Right renal cortex interstitium (tissue), 3 donors: ENCODE data around the gene CDH13. TPM values are rescaled to one million over a fixed set of nuclear protein-coding genes. Genes with fewer than 3 reads are reported as not detected.

Experiments
- DNase-seq, 3 donors: peaks; one replicate each; pipeline ENCODE4 v3.0.0-alpha.2; 2013; ENCODE audit warnings: low read depth in 3 of 3, low spot score in 2 of 3
- polyA plus RNA-seq, 3 donors: library from polyadenylated mRNA; unstranded; fragments of 120-200 nt; gene quantifications; one replicate each; pipeline ENCODE4 v1.2.1, GENCODE V29; 2013; ENCODE audit not compliant: insufficient read length in 3 of 3

The CDH13 gene
- polyA plus RNA-seq, 3 donors, result 9.4 to 16.2 (median 14.7) TPM

DNA sequence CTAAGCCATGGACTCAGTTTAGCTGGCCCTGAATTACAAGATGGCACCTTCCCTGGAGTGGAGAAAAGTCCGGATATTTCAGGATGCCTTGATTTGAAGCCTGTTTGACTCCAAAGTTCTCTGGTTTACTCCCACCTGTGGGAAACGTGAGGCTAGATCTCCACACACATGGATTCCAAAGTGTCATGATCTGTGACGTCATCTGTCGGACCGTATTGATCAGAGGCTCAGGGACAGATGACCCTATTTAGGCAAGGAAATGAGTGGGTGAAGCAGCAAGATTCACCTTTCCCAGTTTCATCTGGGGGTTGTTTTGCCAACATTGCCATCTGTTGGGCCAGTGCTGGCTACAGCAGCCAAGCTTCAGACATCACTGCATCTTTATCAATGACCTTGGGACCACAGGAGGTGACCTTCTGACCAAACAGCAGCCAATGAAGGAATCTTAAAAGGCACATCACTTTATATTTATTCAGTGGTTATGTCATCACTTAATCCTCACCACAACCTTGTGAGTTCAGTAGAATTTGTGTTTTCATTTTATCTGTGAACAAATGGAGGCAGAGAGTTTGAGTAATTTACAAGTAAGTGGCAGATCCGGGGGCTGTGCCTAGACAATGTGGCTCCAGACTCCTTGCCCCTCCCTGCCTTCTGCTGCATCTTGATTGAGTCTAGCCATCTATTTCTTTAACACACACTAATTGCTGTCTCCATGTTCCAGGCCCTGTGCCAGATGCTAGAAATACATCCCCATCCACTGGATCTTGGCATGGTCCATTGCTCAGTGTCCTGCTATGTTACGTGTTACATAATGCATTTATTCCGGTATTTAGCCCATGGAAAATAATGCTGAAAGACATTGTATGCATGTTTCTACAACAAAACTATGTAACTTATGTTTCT, 1.5 kb upstream of the CDH13 start:
- no peak for DNase-seq

DNA sequence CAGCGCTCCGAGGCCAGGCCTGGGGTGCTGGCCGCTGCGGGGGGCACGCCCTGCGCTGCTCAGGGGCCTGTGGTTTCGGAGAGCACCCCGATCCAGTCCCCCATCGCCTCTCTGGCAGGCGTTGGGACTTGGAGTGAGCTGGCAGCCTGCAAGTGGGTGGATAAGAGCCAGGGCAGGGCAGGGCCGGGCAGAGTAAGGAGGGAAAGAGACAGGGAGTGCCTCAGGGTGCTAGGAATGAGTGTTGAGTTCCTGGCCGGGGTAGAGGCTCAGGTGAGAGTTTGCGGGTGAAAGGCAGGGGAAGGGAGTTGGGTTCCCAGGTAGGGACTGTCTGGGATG, 1.3 kb downstream of the CDH13 start:
- DNase-seq, result no peak

DNA sequence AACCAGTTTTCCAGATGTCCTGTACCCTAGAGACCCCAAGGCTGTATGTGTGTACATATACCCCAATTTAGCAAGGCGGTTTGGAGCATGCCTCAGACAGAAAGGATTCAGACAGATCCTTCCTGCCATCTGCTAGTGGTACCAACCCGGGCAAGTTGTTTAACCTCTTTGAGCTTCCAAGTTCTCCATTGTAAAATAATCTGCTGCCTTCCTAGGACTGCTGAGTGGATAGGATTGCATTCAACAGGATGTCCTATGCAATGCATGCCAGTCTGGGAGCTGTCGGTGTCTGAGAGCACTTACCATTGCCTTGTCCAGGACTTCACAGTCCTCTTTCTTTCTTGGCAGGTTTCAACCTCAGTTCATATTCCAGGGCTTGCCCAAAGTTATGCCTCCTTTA, 1.9 kb downstream of the CDH13 start:
- no peak for DNase-seq

DNA sequence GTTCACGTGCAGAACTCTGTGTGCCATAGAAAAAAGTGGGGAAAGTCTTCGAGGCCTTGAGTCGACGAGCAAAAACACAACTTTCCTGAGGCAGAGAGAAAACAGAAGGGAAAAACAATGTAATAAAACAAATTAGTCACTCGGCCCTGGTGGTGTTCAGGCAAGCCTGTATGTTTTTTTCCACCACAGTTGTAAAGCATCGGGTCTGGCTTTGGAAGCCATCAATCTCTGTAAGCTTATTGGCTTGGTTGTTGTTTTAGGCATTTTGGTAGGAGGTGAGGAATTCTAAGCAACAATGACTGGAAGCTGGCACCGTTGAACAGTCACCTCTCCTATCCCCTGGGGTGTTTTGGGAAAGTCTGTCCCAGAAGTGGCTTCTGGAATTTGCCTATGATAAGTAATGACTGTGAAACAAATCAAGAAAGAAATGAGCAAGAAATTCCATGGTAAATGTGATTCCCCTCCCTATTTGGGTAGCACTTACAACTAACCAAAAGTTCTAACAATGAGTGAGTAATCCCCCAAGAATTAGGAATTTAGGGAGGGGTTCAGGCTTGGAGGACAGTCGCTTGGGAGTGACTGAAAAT, 2.8 kb downstream of the CDH13 start:
- DNase-seq, result no peak

DNA sequence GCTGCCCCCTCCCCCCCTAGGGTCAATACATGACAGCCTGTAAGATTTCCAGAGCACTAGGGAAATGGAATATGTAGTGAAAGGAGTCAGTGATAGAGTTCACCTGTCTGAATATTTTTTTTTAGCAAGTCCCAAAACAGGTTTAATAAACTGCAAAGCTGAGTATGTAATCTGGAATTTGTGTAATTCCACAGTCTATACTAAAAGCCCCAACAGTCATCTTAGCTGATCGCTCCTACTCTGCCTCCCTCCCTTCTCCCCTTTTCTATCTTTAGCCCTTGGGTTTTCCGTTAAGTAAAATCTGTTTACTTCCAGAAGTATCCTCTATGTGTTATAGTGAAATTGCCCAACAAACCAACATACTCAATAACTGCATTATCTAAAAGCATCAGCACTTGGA, 3.5 kb downstream of the CDH13 start:
- DNase-seq, result no peak

DNA sequence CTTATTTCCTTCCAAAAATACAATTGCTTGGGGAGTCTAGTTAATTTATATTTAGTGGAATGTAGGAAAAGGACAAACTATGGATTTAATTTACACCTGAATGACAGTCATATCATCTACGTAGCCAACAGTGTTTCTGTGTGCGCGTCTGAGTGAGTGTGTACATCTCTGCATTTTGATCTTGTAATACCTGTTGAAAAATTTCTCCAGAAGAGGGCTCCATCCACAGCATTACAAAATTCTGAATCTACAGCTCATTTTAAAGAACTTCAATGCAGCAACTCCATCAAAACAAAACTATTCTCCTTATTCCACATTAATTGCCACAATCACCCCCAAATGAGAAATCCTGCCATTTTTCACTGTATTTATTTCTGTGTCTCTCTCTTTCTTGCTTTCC, 3.9 kb downstream of the CDH13 start:
- no peak for DNase-seq

DNA sequence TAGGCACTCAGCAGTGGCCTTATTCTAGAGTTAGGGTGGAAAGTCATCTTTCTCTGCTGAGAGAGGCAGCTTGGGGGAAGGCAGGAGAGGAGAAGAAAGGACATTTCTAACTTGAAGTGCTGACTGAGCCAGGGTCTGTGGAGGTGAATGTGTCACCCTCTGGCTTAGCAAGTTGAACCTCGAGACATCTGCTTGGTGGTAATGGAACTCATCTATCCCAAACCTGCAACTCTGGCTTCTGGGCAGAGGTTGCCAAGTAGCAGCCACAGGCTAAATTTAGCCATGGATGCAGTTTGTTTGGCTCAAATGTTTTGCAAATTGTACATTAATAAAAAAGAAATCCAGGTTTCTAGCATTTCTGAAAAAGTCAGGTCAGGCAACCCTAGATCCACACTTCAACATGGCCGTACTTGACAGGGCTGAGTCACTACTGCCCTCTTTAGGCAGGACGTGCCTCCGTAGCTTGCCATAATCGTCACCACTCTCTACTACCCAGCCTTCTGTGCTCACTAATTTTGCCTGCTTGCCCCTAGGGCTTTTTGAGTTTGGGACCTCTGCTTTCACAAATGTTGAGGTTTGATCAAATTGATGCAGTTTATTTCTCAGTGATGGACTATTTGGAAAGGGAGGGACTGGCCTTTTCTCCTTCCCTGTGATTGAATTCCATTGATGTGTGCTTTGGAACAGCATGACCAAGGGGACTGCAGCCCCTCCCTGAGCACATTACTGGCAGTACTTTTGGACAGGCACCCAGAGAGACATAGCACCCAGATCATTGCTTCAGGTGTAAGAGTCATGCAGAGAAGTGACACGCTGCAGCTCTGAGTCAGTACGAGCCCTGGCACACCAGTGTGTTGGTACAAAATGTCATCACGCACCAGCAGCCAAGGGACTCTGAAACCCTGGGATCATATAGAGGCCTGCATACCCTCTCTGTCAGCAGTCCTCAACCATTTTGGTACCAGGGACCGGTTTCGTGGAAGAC, 5.2 kb downstream of the CDH13 start:
- no peak for DNase-seq

DNA sequence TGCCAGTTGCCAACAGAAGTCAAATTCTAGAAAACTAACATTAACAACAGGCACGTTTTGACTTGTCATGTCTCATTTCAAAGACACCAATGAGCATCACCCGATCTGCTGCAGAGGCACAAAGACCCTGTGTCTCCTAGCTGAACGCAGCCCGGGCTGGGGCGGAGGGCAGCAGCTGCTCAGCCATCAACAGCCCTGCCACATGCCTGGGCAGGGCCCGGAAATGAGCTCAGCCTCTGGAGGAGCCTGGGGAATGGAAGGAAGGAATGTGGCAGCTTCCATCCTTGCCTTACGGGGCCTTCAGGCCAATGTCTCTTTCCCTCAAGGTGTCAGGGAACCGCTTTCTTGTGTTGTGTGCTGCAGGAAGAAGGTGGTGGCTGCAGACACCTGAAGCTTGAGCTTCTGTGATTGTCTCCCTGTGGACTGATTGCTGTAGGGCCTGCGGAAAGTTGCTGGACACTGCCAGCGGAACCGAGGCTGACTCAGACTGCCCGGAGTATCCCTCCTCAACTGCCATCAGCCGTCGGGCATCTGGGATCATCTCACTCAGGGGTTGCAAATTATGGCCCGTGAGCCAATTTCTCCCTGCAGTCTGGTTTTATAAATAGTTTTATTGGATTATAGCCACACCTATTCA, 7.3 kb downstream of the CDH13 start:
- DNase-seq, result no peak

DNA sequence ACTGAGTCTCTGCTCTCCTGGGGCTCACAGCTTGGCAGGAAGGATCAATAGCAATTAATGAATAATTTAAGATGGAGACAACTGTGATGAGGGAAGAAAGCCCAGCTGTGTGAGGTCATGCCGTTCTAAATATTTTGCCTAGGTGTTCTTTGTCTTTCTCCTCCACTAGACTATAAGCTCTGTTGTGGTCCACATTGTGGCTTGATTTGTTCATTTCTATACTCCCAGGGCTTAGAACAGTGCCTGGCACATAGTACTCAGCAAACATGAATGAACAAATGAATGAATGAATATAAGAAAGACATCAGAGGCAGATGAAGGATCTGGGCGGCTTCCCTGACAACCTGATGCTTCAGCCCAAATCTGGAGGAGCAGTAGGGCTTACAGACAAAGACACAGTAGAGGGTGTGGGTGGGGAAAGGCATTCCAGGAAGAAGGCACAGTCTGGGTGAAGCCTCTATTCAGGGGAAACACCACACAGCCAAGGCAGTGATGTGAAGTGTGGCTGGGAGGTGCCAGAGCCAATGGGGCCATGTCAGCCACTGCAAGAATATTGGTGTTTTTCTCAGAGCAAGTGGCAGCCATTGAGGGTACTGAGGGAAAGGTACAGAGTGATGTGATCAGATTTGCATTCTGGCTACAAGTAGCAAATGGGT, 8.3 kb downstream of the CDH13 start:
- DNase-seq, result no peak

DNA sequence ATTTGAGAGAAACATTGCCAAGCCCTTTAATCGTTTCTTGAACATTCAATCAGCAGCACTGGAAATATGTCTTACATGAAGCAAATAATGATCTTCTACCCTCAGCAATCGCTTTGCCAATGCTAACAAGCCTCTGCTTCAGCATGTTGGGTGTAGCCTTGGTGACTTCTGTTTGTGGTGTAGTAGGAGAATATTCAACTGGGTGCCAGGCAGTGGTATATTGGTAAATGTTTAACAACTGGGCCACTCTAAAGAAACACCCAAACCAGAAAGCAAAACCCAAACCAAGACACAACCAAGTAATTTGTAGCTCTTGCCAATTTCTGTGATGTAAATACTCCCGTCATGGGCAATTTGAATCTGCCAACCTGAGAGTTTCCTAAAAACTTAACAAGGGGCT, 9.7 kb downstream of the CDH13 start:
- no peak for DNase-seq

DNA sequence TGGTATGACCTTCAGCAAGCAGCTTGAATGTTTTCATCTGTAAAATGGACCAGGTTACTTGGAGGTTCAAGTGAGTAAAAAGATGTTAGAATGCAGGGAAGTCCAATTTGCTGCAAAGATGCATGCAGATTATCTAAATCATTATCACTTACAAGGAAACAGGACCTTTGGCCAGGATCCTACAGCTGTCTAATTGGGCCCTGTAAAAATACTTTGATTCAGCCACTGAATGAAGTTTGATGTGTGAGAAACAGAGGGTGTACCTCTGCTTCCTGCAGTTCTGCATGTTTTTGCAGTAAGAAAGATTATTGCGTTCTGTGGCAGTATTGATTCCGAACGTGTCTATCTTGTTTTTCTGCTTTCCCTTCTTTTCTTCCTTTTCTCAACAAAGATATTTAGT, 10.2 kb downstream of the CDH13 start:
- DNase-seq, result no peak

DNA sequence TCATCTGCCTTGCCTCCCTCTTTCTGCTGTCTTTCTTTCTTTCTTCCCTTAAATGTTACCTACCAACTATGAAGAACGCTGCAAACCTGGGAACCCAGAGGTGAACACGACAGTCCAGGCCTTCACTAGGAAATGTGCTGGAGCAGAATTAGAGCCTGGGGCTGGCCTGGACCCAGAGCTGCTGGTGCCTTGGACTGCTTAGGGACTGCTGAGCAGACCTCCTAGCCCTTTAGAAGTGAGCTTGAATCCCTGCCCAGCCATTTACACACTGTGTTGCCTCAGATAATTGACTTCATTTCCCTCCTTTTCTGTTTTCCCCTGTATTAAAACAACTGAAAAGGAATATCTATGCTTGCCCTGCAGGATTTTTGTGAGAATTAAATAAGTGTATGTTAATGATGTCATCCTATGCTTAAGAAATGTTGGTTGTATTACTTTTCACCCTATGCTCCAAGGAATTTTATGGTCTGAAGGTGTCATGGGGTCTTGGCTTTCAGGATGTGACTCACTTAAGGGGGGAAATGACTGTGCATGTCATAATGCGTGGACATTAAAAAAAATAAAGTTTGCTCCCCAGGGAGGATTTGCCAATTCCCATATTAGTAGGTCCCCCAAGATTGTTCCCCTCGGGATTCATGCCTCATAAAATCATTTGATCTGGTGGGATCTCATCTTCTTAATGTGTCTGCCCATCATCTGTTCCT, 11.5 kb downstream of the CDH13 start:
- DNase-seq, result no peak

DNA sequence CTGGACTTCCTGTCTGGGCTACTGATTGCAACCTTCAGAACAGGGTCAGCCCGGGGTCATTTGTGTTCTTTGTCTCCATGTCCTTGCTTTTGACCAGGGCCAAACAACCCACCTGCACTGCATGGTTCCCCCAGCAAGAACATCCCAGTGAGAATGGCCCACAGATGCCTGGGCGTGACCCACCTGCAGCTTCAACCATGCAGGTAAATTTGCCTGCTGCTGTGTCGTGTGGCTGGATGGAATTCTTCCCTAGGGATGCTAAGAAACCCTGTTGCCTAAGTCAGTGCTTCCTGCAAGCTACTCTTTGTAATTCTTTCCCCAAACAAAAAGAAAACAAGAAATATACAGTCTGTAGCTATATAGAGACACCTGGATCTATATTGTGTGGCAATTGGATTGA, 12.5 kb downstream of the CDH13 start:
- no peak for DNase-seq

DNA sequence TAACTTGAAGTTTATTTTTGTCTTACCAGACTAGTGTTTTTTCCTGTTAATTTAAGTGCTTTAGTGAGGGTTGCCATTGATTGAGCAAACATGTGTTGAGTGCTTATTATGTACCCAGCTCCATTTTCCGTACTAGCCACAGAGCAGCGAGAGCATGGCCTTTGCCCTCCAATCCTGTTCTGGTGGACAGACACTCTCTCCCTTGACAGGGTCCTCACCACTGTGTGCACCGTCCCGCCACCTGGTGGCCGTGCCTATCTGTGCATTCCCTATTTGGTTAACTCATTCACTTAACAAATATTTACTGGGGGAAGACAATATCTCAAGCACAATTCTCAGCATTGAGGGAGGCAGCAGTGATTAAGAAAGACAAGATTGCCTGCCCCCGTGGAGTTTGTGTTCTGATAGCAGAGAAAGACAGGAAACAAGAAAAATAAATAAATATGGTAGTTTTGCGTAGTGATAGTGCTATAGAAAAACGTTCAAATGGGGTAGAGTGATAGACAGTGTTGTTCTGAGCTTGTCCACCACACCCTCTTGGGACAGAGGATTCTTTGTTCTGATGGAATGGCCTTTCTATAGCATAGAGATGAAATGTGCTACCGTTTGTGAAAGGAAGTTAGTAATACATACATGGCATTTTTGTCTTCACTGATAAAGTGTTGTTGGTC, 13.0 kb downstream of the CDH13 start:
- DNase-seq, result no peak

DNA sequence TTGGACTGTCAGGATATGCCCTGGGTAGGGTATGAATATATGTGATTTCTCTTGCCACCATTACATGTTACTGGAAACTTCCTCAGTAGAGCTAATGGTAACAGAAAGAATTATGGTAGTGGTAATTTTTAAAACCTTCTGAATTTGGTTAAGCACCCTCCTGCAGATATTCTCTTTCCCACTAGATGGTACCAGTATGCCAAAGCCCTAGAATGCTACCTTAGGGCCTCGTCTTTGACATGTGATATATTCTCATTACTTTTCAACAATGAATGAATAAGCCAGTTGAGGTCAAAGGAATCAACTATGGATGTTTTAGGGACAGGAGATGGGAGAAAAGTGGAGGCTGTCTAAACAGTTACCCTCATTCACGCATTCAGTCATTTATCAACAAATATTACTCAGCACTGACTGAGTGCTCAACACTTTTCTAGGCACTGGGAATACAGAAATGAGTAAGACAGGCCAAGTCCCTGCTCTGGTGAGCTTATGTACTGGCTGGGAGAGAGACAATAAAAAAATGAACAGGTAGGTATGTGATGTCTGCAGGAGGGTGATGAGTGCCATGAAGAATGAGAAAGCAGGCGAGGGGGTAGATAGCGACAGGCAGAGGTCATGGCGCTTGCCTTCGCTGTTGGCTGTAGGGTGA, 14.7 kb downstream of the CDH13 start:
- DNase-seq, result no peak

DNA sequence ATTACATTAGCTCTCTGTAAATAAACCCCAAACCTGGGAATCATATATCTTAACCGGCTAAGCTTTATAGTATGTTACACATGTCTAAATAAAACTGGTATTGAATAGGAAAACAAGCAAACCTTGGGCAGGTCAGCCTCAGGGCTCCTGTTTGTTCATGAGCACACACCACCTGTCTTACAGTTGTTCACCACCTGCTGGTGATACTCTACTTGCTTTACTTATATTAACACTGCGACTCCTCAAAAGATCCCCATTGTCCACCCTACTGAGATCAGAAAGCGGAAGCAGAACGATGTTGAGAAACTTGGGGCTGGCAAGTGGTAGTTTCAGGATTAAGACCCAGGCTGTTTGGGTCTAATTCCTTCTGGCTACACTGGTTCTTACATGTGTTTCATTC, 16.4 kb downstream of the CDH13 start:
- DNase-seq, result no peak

DNA sequence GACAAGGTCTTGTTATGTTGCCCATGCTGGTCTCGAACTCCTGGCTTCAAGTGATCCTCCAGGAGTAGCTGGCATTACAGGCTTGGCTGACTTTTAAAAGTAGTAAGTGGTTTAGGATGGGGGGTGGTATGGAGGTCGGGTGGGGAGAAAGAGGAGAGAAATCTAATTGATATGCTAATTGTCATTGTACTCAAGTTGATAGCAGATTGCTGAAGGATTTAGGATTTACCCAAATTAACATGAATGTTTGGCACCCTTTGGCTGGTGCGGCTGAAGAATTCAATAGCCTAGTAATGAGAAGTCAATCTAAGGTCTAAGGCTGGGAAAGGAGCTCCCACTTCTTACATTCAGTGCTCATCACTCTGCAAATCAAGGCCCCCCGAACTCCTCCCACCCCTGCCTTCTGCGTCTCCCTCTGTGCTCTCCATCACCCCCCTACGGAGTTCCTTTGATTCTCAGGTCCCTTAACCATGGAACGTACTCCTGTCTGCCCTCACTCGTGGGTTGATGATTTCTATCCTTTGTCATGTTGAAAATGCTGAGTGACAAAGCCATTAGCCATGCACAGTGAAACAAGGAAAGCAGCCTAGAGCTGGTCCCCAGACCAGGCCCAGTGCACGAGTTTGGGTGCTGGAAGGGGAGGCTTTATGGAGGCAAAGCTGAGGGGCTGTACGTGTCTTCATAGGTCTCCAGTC, 17.3 kb downstream of the CDH13 start:
- no peak for DNase-seq

DNA sequence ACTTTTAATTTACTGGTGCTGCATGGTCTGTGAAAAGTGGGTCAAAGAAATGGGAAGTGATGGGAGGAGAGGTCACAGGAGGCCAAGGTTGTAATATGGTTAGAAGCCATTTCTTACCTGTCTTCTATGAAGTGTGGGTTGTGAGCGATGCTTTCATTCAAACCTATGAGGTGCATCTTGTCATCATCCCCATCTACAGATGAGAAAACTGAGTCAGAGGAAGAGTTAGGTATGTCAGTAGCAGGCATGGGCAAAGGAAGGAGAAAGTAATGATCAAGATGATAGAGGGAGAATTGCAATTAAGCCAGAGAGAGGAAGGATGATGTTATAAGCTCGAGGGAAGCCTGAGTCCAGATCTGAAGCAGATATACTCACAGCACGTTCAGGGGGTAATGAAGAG, 19.7 kb downstream of the CDH13 start:
- DNase-seq, result no peak
